Endothelial cell of umbilical vein (primary cell): ENCODE measurements around the gene KLC3. TPM values are rescaled to one million over a fixed set of nuclear protein-coding genes. Genes with fewer than 3 reads are reported as not detected.

Experiments used
- BruUV-seq: library from RNA; stranded (reverse); fragments of 400-500 nt; replicated peaks from 2 replicates; lab custom pipeline; 2021; lab: Mats Ljungman, UMichigan
- CTCF ChIA-PET: fragments of 300-600, 350-600 bp; sonication (Branson Sonifier 250); formaldehyde crosslinking; loops from one replicate; lab custom pipeline; 2021; ENCODE audit warnings: antibody characterized with exemption, inconsistent platforms; lab: Charles Lee
- POLR2A ChIA-PET: fragments of 300-600, 350-600 bp; sonication (Branson Sonifier 250); formaldehyde crosslinking; loops from one replicate; lab custom pipeline; 2021; ENCODE audit warnings: antibody characterized with exemption, inconsistent platforms; lab: Charles Lee
- DNase-seq: peaks from one replicate; pipeline ENCODE4 v3.0.0-alpha.2; 2011; ENCODE audit warnings: low read depth, low spot score
- FAIRE-seq: peaks from 2 replicates; lab custom pipeline; 2011; peaks lifted over from hg19 to GRCh38; lab: Jason Lieb, UNC
- H2AFZ ChIP-seq: 2 replicates; pipeline ENCODE4 v1.6.0; 2012; ENCODE audit warnings: low read depth, low read length, control low read depth, inconsistent platforms
- H3K27ac ChIP-seq: 2 replicates; pipeline ENCODE4 v1.5.1; 2011; ENCODE audit warnings: low read depth, mild to moderate bottlenecking, control low read depth, low read length, moderate library complexity; ENCODE audit not compliant: insufficient read depth
- H3K27me3 ChIP-seq, 2 experiments: 2 replicates each; pipeline versions ENCODE4 v1.6.0 to v1.6.1; 2011; ENCODE audit warnings: low read length in 2 of 2, mixed read lengths in 1 of 2; ENCODE audit not compliant: control insufficient read depth in 2 of 2, insufficient read depth in 2 of 2
- H3K36me3 ChIP-seq, 2 experiments: 2 replicates in 1 of 2; 3 replicates in 1 of 2; pipeline ENCODE4 v1.5.1; 2011; ENCODE audit warnings: low read length in 2 of 2, mild to moderate bottlenecking in 1 of 2, moderate library complexity in 1 of 2; ENCODE audit not compliant: control insufficient read depth in 2 of 2, insufficient read depth in 2 of 2; ENCODE audit errors: extremely low read depth in 1 of 2
- H3K4me1 ChIP-seq: 3 replicates; pipeline ENCODE4 v1.5.1; 2011; ENCODE audit warnings: mild to moderate bottlenecking, low read length; ENCODE audit not compliant: control insufficient read depth, insufficient read depth; ENCODE audit errors: extremely low read depth
- H3K4me2 ChIP-seq: 2 replicates; pipeline ENCODE4 v1.6.1; 2011; ENCODE audit warnings: low read length, control low read depth, mixed read lengths; ENCODE audit not compliant: insufficient read depth
- H3K4me3 ChIP-seq, 3 experiments: fragments of 200-600 bp in 1 of 3; sonication (generic), shearing (Covaris generic) in 1 of 3; replicated peaks in 1 of 3; 2 replicates each; pipeline ENCODE4 v1.5.1; 2011 to 2016; ENCODE audit warnings: control low read depth in 3 of 3, low read length in 3 of 3, mild to moderate bottlenecking in 2 of 3, inconsistent platforms in 1 of 3, low read depth in 1 of 3, moderate library complexity in 1 of 3; ENCODE audit not compliant: insufficient read depth in 1 of 3
- H3K79me2 ChIP-seq: 2 replicates; pipeline ENCODE4 v1.6.0; 2012; ENCODE audit warnings: low read length, inconsistent platforms; ENCODE audit not compliant: control insufficient read depth, insufficient read depth
- H3K9ac ChIP-seq: replicated peaks from 2 replicates; pipeline ENCODE3; 2011; ENCODE audit warnings: low read length, control low read depth; ENCODE audit not compliant: insufficient read depth; ENCODE audit errors: extremely low read depth
- H3K9me1 ChIP-seq: replicated peaks from 3 replicates; pipeline ENCODE4 v1.6.0; 2011; ENCODE audit warnings: mild to moderate bottlenecking, low read length; ENCODE audit not compliant: control insufficient read depth, insufficient read depth; ENCODE audit errors: extremely low read depth
- H3K9me3 ChIP-seq: replicated peaks from 2 replicates; pipeline ENCODE4 v1.5.1; 2012; ENCODE audit warnings: low read length, inconsistent platforms; ENCODE audit not compliant: control insufficient read depth, insufficient read depth
- H4K20me1 ChIP-seq: replicated peaks from 2 replicates; pipeline ENCODE3; 2011; ENCODE audit warnings: mild to moderate bottlenecking, low read length; ENCODE audit not compliant: control insufficient read depth, insufficient read depth; ENCODE audit errors: extremely low read depth
- EZH2 ChIP-seq: IDR thresholded peaks from 2 replicates; pipeline ENCODE4 v1.6.1; 2012; ENCODE audit warnings: borderline replicate concordance, low read depth, mild to moderate bottlenecking, moderate library complexity, low read length, inconsistent platforms; ENCODE audit not compliant: severe bottlenecking
- FOS ChIP-seq: IDR thresholded peaks from 2 replicates; pipeline ENCODE4 v1.6.1; 2011; ENCODE audit warnings: mild to moderate bottlenecking, low read length, moderate library complexity, borderline replicate concordance; ENCODE audit not compliant: insufficient read depth
- GATA2 ChIP-seq: IDR thresholded peaks from 2 replicates; pipeline ENCODE4 v1.7.0; 2011; ENCODE audit warnings: low read depth, mild to moderate bottlenecking, moderate library complexity, mixed read lengths, low read length; ENCODE audit not compliant: insufficient read length, insufficient read depth
- JUN ChIP-seq: IDR thresholded peaks from 2 replicates; pipeline ENCODE4 v1.6.1; 2011; ENCODE audit warnings: borderline replicate concordance, low read depth; ENCODE audit not compliant: insufficient read length, insufficient read depth
- MAX ChIP-seq: IDR thresholded peaks from 2 replicates; pipeline ENCODE4 v1.6.1; 2011; ENCODE audit not compliant: insufficient read depth, insufficient read length
- MYC ChIP-seq: IDR thresholded peaks from one replicate; pipeline ENCODE4 v1.6.1; 2011; ENCODE audit warnings: mild to moderate bottlenecking, low read depth, low read length
- POLR2A ChIP-seq: IDR thresholded peaks from 2 replicates; pipeline ENCODE4 v1.6.1; 2012; ENCODE audit warnings: low read depth, mild to moderate bottlenecking, control low read depth, low read length
- POLR2AphosphoS5 ChIP-seq: IDR thresholded peaks from 2 replicates; pipeline ENCODE4 v1.6.1; 2012; ENCODE audit warnings: low read depth, mild to moderate bottlenecking, control low read depth, low read length, moderate library complexity; ENCODE audit not compliant: insufficient read depth
- dilution Hi-C: fragments of 300-500 bp; cut with MboI; formaldehyde crosslinking; loops from one replicate; pipeline ENCODE4 v1.15.0; 2019; ENCODE audit warnings: low sequenced_read_pairs; ENCODE audit not compliant: extremely low pct_ligation_motif_present
- intact Hi-C: fragments of 100-400 bp; cut with micrococcal nuclease; formaldehyde crosslinking; loops from one replicate; pipeline ENCODE4 v1.10.0; 2022
- polyA plus RNA-seq, 4 experiments: library from polyadenylated mRNA; depleted of rRNA in 3 of 4; stranded (reverse) in 3 of 4; unstranded in 1 of 4; fragments of >200 nt; gene quantifications; 2 replicates each; pipeline versions ENCODE4 v1.2.1 to v1.2.3, GENCODE V29; 2011 to 2012; ENCODE audit warnings: missing spikeins in 1 of 4
- total RNA-seq: library from RNA; stranded (reverse); gene quantifications from 2 replicates; pipeline ENCODE4 v1.2.3, GENCODE V29; 2021
- TF ChIP-seq, protein P1 (sequence below), 2 donors: IDR thresholded peaks; 1 replicate in 1 of 2; 2 replicates in 1 of 2; pipeline ENCODE4 v1.5.1; 2011; ENCODE audit warnings: low read length in 2 of 2, mild to moderate bottlenecking in 2 of 2, moderate library complexity in 2 of 2, control low read depth in 1 of 2, inconsistent platforms in 1 of 2, low read depth in 1 of 2; ENCODE audit not compliant: insufficient read depth in 1 of 2; ENCODE audit errors: extremely low read depth in 1 of 2

Gene KLC3
- total and polyA plus RNA-seq, 2 donors (not counting 3 experiments of a cell fraction or from before 2014, with no cell fraction given): not detected

DNA sequence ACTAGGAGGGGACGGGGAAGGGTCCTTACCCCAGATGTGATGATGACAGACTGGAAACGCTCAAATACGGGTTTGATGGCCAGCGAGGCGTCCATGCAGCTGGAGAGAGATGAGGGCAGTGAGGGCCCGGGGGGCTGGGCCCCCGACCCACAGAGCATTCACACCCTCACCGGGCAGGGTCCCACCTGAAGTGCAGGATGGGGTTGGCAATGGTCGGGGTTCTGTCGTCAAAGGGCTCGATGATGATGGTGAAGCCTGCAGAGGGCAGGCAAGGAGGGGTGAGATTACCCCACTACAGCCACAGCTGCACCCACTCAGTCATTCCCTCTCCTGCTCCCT, 16.9 kb downstream of the KLC3 start:
- Histone ChIP-seq H3K36me3 (peaks cover 7 to 41% of the 10 kb centered on the region in 2 experiments), H3K9me3 (no peaks in the 10 kb centered on the region), H3K9me1 (no peaks in the 10 kb centered on the region), H3K27me3 (no peaks in the 10 kb centered on the region), H3K27ac (no peak overlapping the region), H2AFZ (no peak overlapping the region), H4K20me1 (no peaks in the 10 kb centered on the region), H3K79me2 (no peaks in the 10 kb centered on the region), H3K4me2 (no peak overlapping the region), H3K4me1 (no peaks in the 10 kb centered on the region), H3K9ac (no peak overlapping the region), H3K4me3 (no peak overlapping the region)
- ChIA-PET POLR2A (no interaction called here), CTCF (no interaction called here)
- dilution Hi-C loops: no loop called here
- no TSS peak for BruUV-seq
- intact Hi-C loops: no loop called here
- DNase-seq (no peak), FAIRE-seq (no peak)
- TF ChIP-seq POLR2A (no peak), GATA2 (no peak), MAX (no peak), JUN (no peak)

- Histone ChIP-seq H2AFZ (no peak overlapping the region), H3K4me3 (no peak overlapping the region), H3K27ac (no peak overlapping the region), H3K4me1 (no peaks in the 10 kb centered on the region), H3K9me1 (no peaks in the 10 kb centered on the region), H4K20me1 (no peaks in the 10 kb centered on the region), H3K36me3 (peaks cover 5 to 40% of the 10 kb centered on the region in 2 experiments), H3K9me3 (no peaks in the 10 kb centered on the region), H3K27me3 (no peaks in the 10 kb centered on the region), H3K9ac (no peak overlapping the region), H3K4me2 (no peak overlapping the region), H3K79me2 (no peaks in the 10 kb centered on the region)
- ChIA-PET CTCF (no interaction called here), POLR2A (no interaction called here)
- FAIRE-seq (no peak), DNase-seq (no peak)
- dilution Hi-C loops (no loop called here), intact Hi-C loops (no loop called here)
- BruUV-seq: no TSS peak
- TF ChIP-seq POLR2A (no peak), POLR2AphosphoS5 (no peak), EZH2 (no peak), MYC (no peak), GATA2 (no peak), MAX (no peak), JUN (no peak), FOS (no peak)
- TF ChIP-seq, protein P1, sequence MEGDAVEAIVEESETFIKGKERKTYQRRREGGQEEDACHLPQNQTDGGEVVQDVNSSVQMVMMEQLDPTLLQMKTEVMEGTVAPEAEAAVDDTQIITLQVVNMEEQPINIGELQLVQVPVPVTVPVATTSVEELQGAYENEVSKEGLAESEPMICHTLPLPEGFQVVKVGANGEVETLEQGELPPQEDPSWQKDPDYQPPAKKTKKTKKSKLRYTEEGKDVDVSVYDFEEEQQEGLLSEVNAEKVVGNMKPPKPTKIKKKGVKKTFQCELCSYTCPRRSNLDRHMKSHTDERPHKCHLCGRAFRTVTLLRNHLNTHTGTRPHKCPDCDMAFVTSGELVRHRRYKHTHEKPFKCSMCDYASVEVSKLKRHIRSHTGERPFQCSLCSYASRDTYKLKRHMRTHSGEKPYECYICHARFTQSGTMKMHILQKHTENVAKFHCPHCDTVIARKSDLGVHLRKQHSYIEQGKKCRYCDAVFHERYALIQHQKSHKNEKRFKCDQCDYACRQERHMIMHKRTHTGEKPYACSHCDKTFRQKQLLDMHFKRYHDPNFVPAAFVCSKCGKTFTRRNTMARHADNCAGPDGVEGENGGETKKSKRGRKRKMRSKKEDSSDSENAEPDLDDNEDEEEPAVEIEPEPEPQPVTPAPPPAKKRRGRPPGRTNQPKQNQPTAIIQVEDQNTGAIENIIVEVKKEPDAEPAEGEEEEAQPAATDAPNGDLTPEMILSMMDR (IDR thresholded peaks at IDR 0.05; ENCODE audit: extremely low read depth in 1 of 2, insufficient read depth in 1 of 2, low read depth in 1 of 2, low read length in 2 of 2): no peak
Observed at GRCh38 chr19:45358213-45358792, 17.8 kb downstream of the KLC3 start.
